BE2C (cell line): ENCODE data around the gene LUZP1.

Experiments
- DNase-seq: peaks from one replicate; pipeline ENCODE4 v3.0.0-alpha.2; 2020
- H3K27me3 ChIP-seq: fragments of 250-450 bp; sonication (Bioruptor Pico); 2 replicates; pipeline ENCODE4 v1.5.1; 2020; ENCODE audit warnings: mild to moderate bottlenecking
- H3K36me3 ChIP-seq: fragments of 250-450 bp; sonication (Bioruptor Pico); 2 replicates; pipeline ENCODE4 v1.5.1; 2020; ENCODE audit warnings: mild to moderate bottlenecking
- H3K4me1 ChIP-seq: fragments of 250-450 bp; sonication (Bioruptor Pico); 2 replicates; pipeline ENCODE4 v1.5.1; 2020
- H3K4me3 ChIP-seq: 2 replicates; pipeline ENCODE4 v1.5.1; 2011; ENCODE audit warnings: low read depth, low read length
- H3K9me3 ChIP-seq: fragments of 250-450 bp; sonication (Bioruptor Pico); 2 replicates; pipeline ENCODE4 v1.5.1; 2020
- CTCF ChIP-seq: IDR thresholded peaks from 2 replicates; pipeline ENCODE4 v1.5.1; 2012; ENCODE audit warnings: mild to moderate bottlenecking, low read depth, low read length

LUZP1 gene

GRCh38 chr1:23177031-23177430 is 8.4 kb upstream of the LUZP1 start:
- no peak for DNase-seq
- Histone ChIP-seq H3K4me3 (peak overlapping the region; percentile 51), H3K9me3 (no peaks in the 10 kb centered on the region), H3K27me3 (no peaks in the 10 kb centered on the region), H3K36me3 (no peaks in the 10 kb centered on the region), H3K4me1 (no peaks in the 10 kb centered on the region)
- no peak for TF ChIP-seq CTCF

- TF ChIP-seq CTCF, result no peak
Observed at GRCh38 chr1:23174426-23175110, 5.9 kb upstream of the LUZP1 start.

GRCh38 chr1:23171181-23171755 is 2.6 kb upstream of the LUZP1 start:
- Histone ChIP-seq H3K36me3 (no peaks in the 10 kb centered on the region), H3K4me3 (no peak overlapping the region), H3K9me3 (no peaks in the 10 kb centered on the region), H3K4me1 (no peaks in the 10 kb centered on the region), H3K27me3 (no peaks in the 10 kb centered on the region)
- no peak for TF ChIP-seq CTCF
- peak; percentile 59 for DNase-seq

More at GRCh38 chr1:23174426-23175110, 5.9 kb upstream of the LUZP1 start:
- Histone ChIP-seq H3K9me3 (no peaks in the 10 kb centered on the region), H3K27me3 (no peaks in the 10 kb centered on the region), H3K36me3 (no peaks in the 10 kb centered on the region), H3K4me3 (no peak overlapping the region), H3K4me1 (no peaks in the 10 kb centered on the region)
- no peak for DNase-seq

- TF ChIP-seq CTCF, result no peak
- peak; percentile 55 for DNase-seq
- Histone ChIP-seq H3K27me3 (no peaks in the 10 kb centered on the region), H3K4me1 (no peaks in the 10 kb centered on the region), H3K36me3 (no peaks in the 10 kb centered on the region), H3K4me3 (peak overlapping the region; percentile 79; the same call in 1 of the 2 replicates), H3K9me3 (no peaks in the 10 kb centered on the region)
Observed at GRCh38 chr1:23169727-23170335, 1.2 kb upstream of the LUZP1 start.

- peak overlapping the region; percentile 79 for H3K4me3 ChIP-seq
Observed at GRCh38 chr1:23169195-23169575, 529 bp upstream of the LUZP1 start.

More at GRCh38 chr1:23169195-23169575, 529 bp upstream of the LUZP1 start:
- Histone ChIP-seq H3K9me3 (no peaks in the 10 kb centered on the region), H3K4me1 (no peaks in the 10 kb centered on the region), H3K36me3 (no peaks in the 10 kb centered on the region), H3K27me3 (no peaks in the 10 kb centered on the region)
- no peak for TF ChIP-seq CTCF
- DNase-seq, result no peak
